ENCODE results near the gene RASEF.
"Not testable (repeated sequence)": the region's sequence is repeated elsewhere in the genome, so short reads cannot be mapped to it uniquely, and the experiment has no call there.

Gene RASEF

GRCh38 chr9:82961504-82962125, 101.3 kb downstream of the RASEF start:
- peak; percentile 84 for DNase-seq

GRCh38 chr9:82957529-82958379, 105.2 kb downstream of the RASEF start:
- DNase-seq: peak; percentile 42

GRCh38 chr9:82949203-82949602, 113.7 kb downstream of the RASEF start:
- no peak for DNase-seq

GRCh38 chr9:82940376-82940775, 122.6 kb downstream of the RASEF start:
- DNase-seq: no peak

GRCh38 chr9:82939451-82939850, 123.5 kb downstream of the RASEF start:
- DNase-seq: no peak

GRCh38 chr9:82938426-82939218, 124.3 kb downstream of the RASEF start:
- no peak for DNase-seq

- not testable (repeated sequence) for DNase-seq
These were observed 126.4 kb downstream of the RASEF start for GRCh38 chr9:82936561-82936960.

GRCh38 chr9:82934949-82935348, 128.0 kb downstream of the RASEF start:
- DNase-seq: no peak

GRCh38 chr9:82934025-82934424, 128.9 kb downstream of the RASEF start:
- DNase-seq: not testable (repeated sequence)

GRCh38 chr9:82930116-82930515, 132.8 kb downstream of the RASEF start:
- no peak for DNase-seq
